ENCODE data around the gene FAM170B.

- TF ChIP-seq ZNF114 (tag by site-specific recombination; IDR thresholded peaks at IDR 0.05) (no peak), ZSCAN18 (tag by site-specific recombination; IDR thresholded peaks at IDR 0.05) (no peak), ZBTB44 (tag by site-specific recombination; IDR thresholded peaks at IDR 0.05) (no peak), KLF17 (tag by site-specific recombination; IDR thresholded peaks at IDR 0.05) (no peak), ZBTB11 (tag by site-specific recombination; conservative IDR thresholded peaks at IDR 0.05; ENCODE audit: low read depth) (no peak), ZNF785 (tag by site-specific recombination; IDR thresholded peaks at IDR 0.05) (no peak), CTCF (tag by site-specific recombination; IDR thresholded peaks at IDR 0.05) (no peak), SCRT2 (tag by site-specific recombination; IDR thresholded peaks at IDR 0.05) (no peak), PATZ1 (tag by site-specific recombination; IDR thresholded peaks at IDR 0.05) (no peak), PRDM10 (tag by site-specific recombination; IDR thresholded peaks at IDR 0.05) (no peak), YY1 (tag by site-specific recombination; IDR thresholded peaks at IDR 0.05) (no peak), ZNF837 (tag by site-specific recombination; IDR thresholded peaks at IDR 0.05) (no peak), ZNF704 (tag by site-specific recombination; IDR thresholded peaks at IDR 0.05) (no peak)
These were observed 42.2 kb downstream of the FAM170B start for GRCh38 chr10:49091450-49092210.
